ENCODE data around the gene MRPL12. TPM values are rescaled to one million over a fixed set of nuclear protein-coding genes. Genes with fewer than 3 reads are reported as not detected.
A peak's percentile ranks its signal among the peaks of the same experiment; 100 is the strongest.

MRPL12 gene
- total and polyA plus RNA-seq, 2 of the 13 experiments (the other 11 are each of a cell fraction or from before 2014, with no cell fraction given) = 39.1 to 94.1 TPM

DNA sequence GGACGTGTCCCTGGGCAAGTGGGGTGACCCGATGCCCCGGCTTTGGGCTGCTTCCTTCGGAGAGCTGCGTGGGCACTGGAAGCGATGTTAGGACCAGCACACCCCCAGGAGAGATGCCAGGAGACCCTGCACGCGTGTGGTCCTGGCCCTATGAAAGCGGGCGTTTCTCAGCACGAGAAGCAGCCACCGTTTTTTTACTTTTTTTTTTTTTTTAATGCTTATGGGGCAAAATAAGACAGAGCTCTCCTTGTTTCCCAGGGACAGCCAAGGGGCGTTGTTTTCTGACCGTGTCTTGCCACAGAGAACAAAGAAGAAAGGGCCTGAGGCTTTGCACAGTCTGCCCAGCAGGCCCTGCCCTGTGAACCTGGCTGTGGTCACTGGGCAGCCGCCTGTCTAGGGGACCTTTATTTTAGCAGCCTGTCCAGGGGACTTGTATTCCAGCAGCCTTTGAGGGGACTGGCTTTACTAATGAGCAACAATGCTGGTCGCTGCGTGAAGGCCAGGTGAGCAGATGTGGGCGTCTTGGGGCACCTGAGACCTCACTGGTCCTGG is 9.9 kb downstream of the MRPL12 start (continued):
- TF ChIP-seq NCOA1 (CRISPR knock-in tag; IDR thresholded peaks at IDR 0.05) (0 out of 2 replicates have a peak, but pooled peaks have one; percentile 29), MYNN (CRISPR knock-in tag; IDR thresholded peaks at IDR 0.05; ENCODE audit: low read depth) (peak; percentile 99; the same call in 1 of the 2 replicates), ZMYM2 (CRISPR knock-in tag; IDR thresholded peaks at IDR 0.05) (0 out of 2 replicates have a peak, but pooled peaks have one; percentile 35), FOXO1 (CRISPR knock-in tag; IDR thresholded peaks at IDR 0.05) (0 out of 2 replicates have a peak, but pooled peaks have one; percentile 9), SMAD3 (CRISPR knock-in tag; IDR thresholded peaks at IDR 0.05) (0 out of 2 replicates have a peak, but pooled peaks have one; percentile 6), ZNF44 (CRISPR knock-in tag; IDR thresholded peaks at IDR 0.05) (0 out of 2 replicates have a peak, but pooled peaks have one; percentile 67), CCDC6 (CRISPR knock-in tag; IDR thresholded peaks at IDR 0.05) (no peak), ZNF567 (CRISPR knock-in tag; IDR thresholded peaks at IDR 0.05; ENCODE audit: borderline replicate concordance) (0 out of 2 replicates have a peak, but pooled peaks have one; percentile 6), YEATS2 (CRISPR knock-in tag; IDR thresholded peaks at IDR 0.05; ENCODE audit: borderline replicate concordance) (no peak), CHD2 (IDR thresholded peaks at IDR 0.05; ENCODE audit: low read depth, low read length) (0 out of 2 replicates have a peak, but pooled peaks have one; percentile 3), MAFK (conservative IDR thresholded peaks at IDR 0.05 in 1 of 2, IDR thresholded peaks at IDR 0.05 in 1 of 2; ENCODE audit: low read length in 2 of 2) (peak; percentile 35 to 38; a peak in 2 of 4 replicates), TCF7 (IDR thresholded peaks at IDR 0.05; ENCODE audit: low read depth) (0 out of 2 replicates have a peak, but pooled peaks have one; percentile 4), DNMT3B (CRISPR knock-in tag; conservative IDR thresholded peaks at IDR 0.05) (0 out of 2 replicates have a peak, but pooled peaks have one; percentile 26), SSRP1 (CRISPR knock-in tag; IDR thresholded peaks at IDR 0.05) (no peak; the same call in 1 of the 2 replicates), ZZZ3 (CRISPR knock-in tag; IDR thresholded peaks at IDR 0.05; ENCODE audit: borderline replicate concordance) (peak; percentile 27; the same call in 1 of the 2 replicates), ZNF354B (CRISPR knock-in tag; IDR thresholded peaks at IDR 0.05) (0 out of 2 replicates have a peak, but pooled peaks have one; percentile 83)
- TF ChIP-seq, protein P1, sequence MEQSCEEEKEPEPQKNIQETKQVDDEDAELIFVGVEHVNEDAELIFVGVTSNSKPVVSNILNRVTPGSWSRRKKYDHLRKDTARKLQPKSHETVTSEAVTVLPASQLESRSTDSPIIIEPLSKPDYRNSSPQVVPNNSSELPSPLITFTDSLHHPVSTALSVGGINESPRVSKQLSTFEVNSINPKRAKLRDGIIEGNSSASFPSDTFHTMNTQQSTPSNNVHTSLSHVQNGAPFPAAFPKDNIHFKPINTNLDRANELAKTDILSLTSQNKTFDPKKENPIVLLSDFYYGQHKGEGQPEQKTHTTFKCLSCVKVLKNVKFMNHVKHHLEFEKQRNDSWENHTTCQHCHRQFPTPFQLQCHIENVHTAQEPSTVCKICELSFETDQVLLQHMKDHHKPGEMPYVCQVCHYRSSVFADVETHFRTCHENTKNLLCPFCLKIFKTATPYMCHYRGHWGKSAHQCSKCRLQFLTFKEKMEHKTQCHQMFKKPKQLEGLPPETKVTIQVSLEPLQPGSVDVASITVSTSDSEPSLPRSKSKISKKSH (CRISPR knock-in tag; IDR thresholded peaks at IDR 0.05; ENCODE audit: borderline replicate concordance) = 0 out of 2 replicates have a peak, but pooled peaks have one; percentile 4
- TF ChIP-seq, protein P2, sequence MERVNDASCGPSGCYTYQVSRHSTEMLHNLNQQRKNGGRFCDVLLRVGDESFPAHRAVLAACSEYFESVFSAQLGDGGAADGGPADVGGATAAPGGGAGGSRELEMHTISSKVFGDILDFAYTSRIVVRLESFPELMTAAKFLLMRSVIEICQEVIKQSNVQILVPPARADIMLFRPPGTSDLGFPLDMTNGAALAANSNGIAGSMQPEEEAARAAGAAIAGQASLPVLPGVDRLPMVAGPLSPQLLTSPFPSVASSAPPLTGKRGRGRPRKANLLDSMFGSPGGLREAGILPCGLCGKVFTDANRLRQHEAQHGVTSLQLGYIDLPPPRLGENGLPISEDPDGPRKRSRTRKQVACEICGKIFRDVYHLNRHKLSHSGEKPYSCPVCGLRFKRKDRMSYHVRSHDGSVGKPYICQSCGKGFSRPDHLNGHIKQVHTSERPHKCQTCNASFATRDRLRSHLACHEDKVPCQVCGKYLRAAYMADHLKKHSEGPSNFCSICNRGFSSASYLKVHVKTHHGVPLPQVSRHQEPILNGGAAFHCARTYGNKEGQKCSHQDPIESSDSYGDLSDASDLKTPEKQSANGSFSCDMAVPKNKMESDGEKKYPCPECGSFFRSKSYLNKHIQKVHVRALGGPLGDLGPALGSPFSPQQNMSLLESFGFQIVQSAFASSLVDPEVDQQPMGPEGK (CRISPR knock-in tag; IDR thresholded peaks at IDR 0.05) = peak; percentile 12; the same call in 1 of the 2 replicates
- TF ChIP-seq, protein P3, sequence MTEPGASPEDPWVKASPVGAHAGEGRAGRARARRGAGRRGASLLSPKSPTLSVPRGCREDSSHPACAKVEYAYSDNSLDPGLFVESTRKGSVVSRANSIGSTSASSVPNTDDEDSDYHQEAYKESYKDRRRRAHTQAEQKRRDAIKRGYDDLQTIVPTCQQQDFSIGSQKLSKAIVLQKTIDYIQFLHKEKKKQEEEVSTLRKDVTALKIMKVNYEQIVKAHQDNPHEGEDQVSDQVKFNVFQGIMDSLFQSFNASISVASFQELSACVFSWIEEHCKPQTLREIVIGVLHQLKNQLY (CRISPR knock-in tag; IDR thresholded peaks at IDR 0.05) = no peak

Data from HepG2 (cell line).